Upper lobe of right lung (tissue), 1 donor: ENCODE measurements around the gene PMPCA. TPM values are rescaled to one million over a fixed set of nuclear protein-coding genes. Genes with fewer than 3 reads are reported as not detected.

Experiments used
- ATAC-seq: fragments of 200-7000 bp; cut with Tn5 transposase; one replicate; pipeline ENCODE4 v1.9.1; 2020; ENCODE audit warnings: mild to moderate bottlenecking, moderate library complexity
- DNase-seq: peaks from one replicate; pipeline ENCODE4 v3.0.0-alpha.2; 2020
- H3K27ac ChIP-seq: fragments of 200-600 bp; one replicate; pipeline ENCODE4 v1.8.0; 2022
- H3K27me3 ChIP-seq: fragments of 200-600 bp; one replicate; pipeline ENCODE4 v1.8.0; 2022; ENCODE audit warnings: mild to moderate bottlenecking
- H3K36me3 ChIP-seq: fragments of 200-600 bp; one replicate; pipeline ENCODE4 v1.8.0; 2022
- H3K4me1 ChIP-seq: fragments of 200-600 bp; one replicate; pipeline ENCODE4 v1.8.0; 2022
- H3K4me3 ChIP-seq: fragments of 200-600 bp; one replicate; pipeline ENCODE4 v1.8.0; 2022; ENCODE audit warnings: mild to moderate bottlenecking
- H3K9me3 ChIP-seq: fragments of 200-600 bp; one replicate; pipeline ENCODE4 v1.8.0; 2022
- CTCF ChIP-seq: fragments of 200-600 bp; IDR thresholded peaks from one replicate; pipeline ENCODE4 v1.8.0; 2022; ENCODE audit warnings: antibody characterized with exemption
- intact Hi-C: fragments of 100-400 bp; cut with DNase I; formaldehyde crosslinking; loops from one replicate; pipeline ENCODE4 v1.11.0; 2022
- total RNA-seq: library from RNA; stranded (reverse); fragmentation: NEBNext Ultra II Directional; extraction: Animal tissue kit (Norgen Biotek cat#: 25700); gene quantifications from one replicate; pipeline ENCODE4 v1.2.1, GENCODE V29; 2021
- donor health status: DM: no; HTN: yes; CAD: no; lungs with severe emphysema.

The PMPCA gene
- total RNA-seq, 1 donor from 2014 or later = 41.9 TPM

- no peak for DNase-seq
- no peak for ATAC-seq
- H3K27ac ChIP-seq = no peak overlapping the region
- peaks cover 8% of the 10 kb centered on the region for H3K4me1 ChIP-seq
- H3K9me3 ChIP-seq = no peaks in the 10 kb centered on the region
- intact Hi-C loops = no loop called here
- no peaks in the 10 kb centered on the region for H3K27me3 ChIP-seq
- no peaks in the 10 kb centered on the region for H3K36me3 ChIP-seq
- H3K4me3 ChIP-seq = no peak overlapping the region
- no peak for TF ChIP-seq CTCF
Measured at GRCh38 chr9:136372006-136372405, 38.5 kb upstream of the PMPCA start.

- H3K4me1 ChIP-seq = peaks cover 8% of the 10 kb centered on the region
- intact Hi-C loops = no loop called here
- peak overlapping the region; percentile 43 for H3K4me3 ChIP-seq
- H3K36me3 ChIP-seq = no peaks in the 10 kb centered on the region
- H3K27me3 ChIP-seq = no peaks in the 10 kb centered on the region
- peak; percentile 19 for TF ChIP-seq CTCF
- H3K9me3 ChIP-seq = no peaks in the 10 kb centered on the region
- H3K27ac ChIP-seq = peak overlapping the region; percentile 53
- ATAC-seq (peak; percentile 82), DNase-seq (peak; percentile 89)
Measured at GRCh38 chr9:136372561-136373299, 37.7 kb upstream of the PMPCA start.

GRCh38 chr9:136373300-136374182 is 36.9 kb upstream of the PMPCA start, which contains the start of gene CARD9:
TSS of gene CARD9 (minus strand) at chr9:136373669. CDS start at chr9:136372078, 1,591 bp downstream.
- peak within 1 kb of the TSS; percentile 53 for H3K27ac ChIP-seq
- DNase-seq = peak; percentile 82

GRCh38 chr9:136374183-136374575 is 36.3 kb upstream of the PMPCA start:
- H3K9me3 ChIP-seq = no peaks in the 10 kb centered on the region
- peaks cover 5% of the 10 kb centered on the region for H3K36me3 ChIP-seq
- TF ChIP-seq CTCF = no peak
- no peak for DNase-seq
- no peak for ATAC-seq
- intact Hi-C loops = no loop called here
- H3K27ac ChIP-seq = no peak overlapping the region
- no peak overlapping the region for H3K4me3 ChIP-seq
- H3K4me1 ChIP-seq = peaks cover 8% of the 10 kb centered on the region
- no peaks in the 10 kb centered on the region for H3K27me3 ChIP-seq

More at GRCh38 chr9:136373300-136374182, 36.9 kb upstream of the PMPCA start, which contains the start of gene CARD9:
- intact Hi-C loops = no loop called here
- no peaks in the 10 kb centered on the region for H3K27me3 ChIP-seq
- peaks cover 8% of the 10 kb centered on the region for H3K4me1 ChIP-seq
- peak within 1 kb of the TSS; percentile 43 for H3K4me3 ChIP-seq
- no peaks in the 10 kb centered on the region for H3K9me3 ChIP-seq
- ATAC-seq = peak; percentile 82
- H3K36me3 ChIP-seq = no peaks in the 10 kb centered on the region
- TF ChIP-seq CTCF = no peak

GRCh38 chr9:136375096-136375495 is 35.4 kb upstream of the PMPCA start:
- no peaks in the 10 kb centered on the region for H3K9me3 ChIP-seq
- intact Hi-C loops = no loop called here
- DNase-seq = no peak

More at GRCh38 chr9:136375096-136375495, 35.4 kb upstream of the PMPCA start:
- Histone ChIP-seq H3K4me1 (peaks cover 8% of the 10 kb centered on the region), H3K27ac (no peak overlapping the region), H3K4me3 (no peak overlapping the region), H3K36me3 (peaks cover 5% of the 10 kb centered on the region), H3K27me3 (no peaks in the 10 kb centered on the region)
- no peak for ATAC-seq
- no peak for TF ChIP-seq CTCF
